Natural killer cell treated with Interleukin-12 subunit alpha and Interleukin-12 subunit beta and Interleukin-15 and Interleukin-18, amount 100 ng/mL, for 72 hours (primary cell): ENCODE measurements around the gene BICDL1. TPM values are rescaled to one million over a fixed set of nuclear protein-coding genes. Genes with fewer than 3 reads are reported as not detected.
A peak's percentile ranks its signal among the peaks of the same experiment; 100 is the strongest.
"Not testable (repeated sequence)": the region's sequence is repeated elsewhere in the genome, so short reads cannot be mapped to it uniquely, and the experiment has no call there.

ENCODE experiments used
- ATAC-seq, 2 donors: fragments of 150-1000 bp; cut with Tn5 transposase in 1 of 2; sonication (Bioruptor Pico), chemical (Tn5 transposase) in 1 of 2; 2 replicates each; pipeline ENCODE4 v1.10.0; 2021
- DNase-seq: peaks from one replicate; pipeline ENCODE4 v3.0.0; 2022; ENCODE audit warnings: low spot score
- H3K27ac Mint-ChIP-seq, 2 donors: 1 replicate in 1 of 2; 2 replicates in 1 of 2; pipeline ENCODE4 v1.8.0; 2022; ENCODE audit warnings: mixed read lengths in 2 of 2, mild to moderate bottlenecking in 1 of 2, moderate library complexity in 1 of 2
- H3K27me3 Mint-ChIP-seq, 2 donors: 1 replicate in 1 of 2; 2 replicates in 1 of 2; pipeline ENCODE4 v1.8.0; 2022; ENCODE audit warnings: mixed read lengths in 2 of 2
- H3K36me3 Mint-ChIP-seq: one replicate; pipeline ENCODE4 v1.8.0; 2022; ENCODE audit warnings: mixed read lengths
- H3K4me1 Mint-ChIP-seq, 2 donors: 1 replicate in 1 of 2; 2 replicates in 1 of 2; pipeline ENCODE4 v1.8.0; 2022; ENCODE audit warnings: low read depth in 2 of 2, mixed read lengths in 2 of 2, mild to moderate bottlenecking in 1 of 2
- H3K4me3 Mint-ChIP-seq: one replicate; pipeline ENCODE4 v1.8.0; 2022; ENCODE audit warnings: mixed read lengths
- H3K9me3 Mint-ChIP-seq: 2 replicates; pipeline ENCODE4 v1.8.0; 2022; ENCODE audit warnings: mixed read lengths
- total RNA-seq, 2 donors: library from RNA; stranded (reverse); gene quantifications; one replicate each; pipeline ENCODE4 v1.2.3, GENCODE V29; 2022

BICDL1 gene
- total RNA-seq, 2 donors from 2014 or later = 4.3 to 9.8 TPM

GRCh38 chr12:120013659-120014380 is 24.8 kb downstream of the BICDL1 start:
- Mint-ChIP-seq H3K27me3 (no peaks in the 10 kb centered on the region), H3K27ac (peak overlapping the region; percentile 71 to 72), H3K4me1 (peaks cover 32 to 34% of the 10 kb centered on the region in 2 donors), H3K36me3 (no peaks in the 10 kb centered on the region), H3K4me3 (peak overlapping the region; percentile 47), H3K9me3 (no peaks in the 10 kb centered on the region)
- ATAC-seq (peak; percentile 82), DNase-seq (peak; percentile 68)

GRCh38 chr12:120014381-120014735 is 25.3 kb downstream of the BICDL1 start:
- H3K27ac Mint-ChIP-seq = peak overlapping the region; percentile 71 to 72
- H3K36me3 Mint-ChIP-seq, ATAC-seq, H3K4me3 Mint-ChIP-seq, H3K27me3 Mint-ChIP-seq, H3K9me3 Mint-ChIP-seq, DNase-seq: not testable (repeated sequence)
- H3K4me1 Mint-ChIP-seq = peaks cover 32 to 34% of the 10 kb centered on the region in 2 donors

- H3K9me3 Mint-ChIP-seq = no peaks in the 10 kb centered on the region
- no peak for ATAC-seq
- DNase-seq = no peak
- H3K4me1 Mint-ChIP-seq = peaks cover 32 to 34% of the 10 kb centered on the region in 2 donors
- H3K27ac Mint-ChIP-seq = peak overlapping the region; percentile 56 to 72
- no peaks in the 10 kb centered on the region for H3K27me3 Mint-ChIP-seq
- peak overlapping the region; percentile 43 for H3K4me3 Mint-ChIP-seq
- H3K36me3 Mint-ChIP-seq = no peaks in the 10 kb centered on the region
Measured at GRCh38 chr12:120015313-120015712, 26.3 kb downstream of the BICDL1 start.

DNA sequence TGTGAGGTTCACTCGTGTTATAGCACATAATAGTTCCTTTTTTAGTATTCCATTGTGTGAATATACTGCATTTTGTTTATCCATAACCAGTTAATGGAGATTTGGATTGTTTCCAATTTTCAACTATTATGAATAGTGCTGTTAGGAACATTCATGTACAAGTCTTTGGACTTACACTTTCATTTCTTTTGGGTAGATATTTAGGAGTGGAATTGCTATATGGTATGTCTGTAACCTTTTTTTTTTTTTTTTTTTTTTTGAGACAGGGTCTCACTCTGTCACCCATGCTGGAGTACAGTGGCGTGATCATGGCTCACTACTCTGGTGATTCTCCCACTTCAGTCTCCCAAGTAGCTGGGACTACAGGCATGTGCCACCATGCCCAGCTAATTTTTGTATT is 27.2 kb downstream of the BICDL1 start:
- ATAC-seq, H3K36me3 Mint-ChIP-seq, H3K4me3 Mint-ChIP-seq, DNase-seq, H3K9me3 Mint-ChIP-seq, H3K27me3 Mint-ChIP-seq: not testable (repeated sequence)
- peaks cover 32 to 34% of the 10 kb centered on the region in 2 donors for H3K4me1 Mint-ChIP-seq
- peak overlapping the region in 1 of 2 donors; percentile 72 for H3K27ac Mint-ChIP-seq

DNA sequence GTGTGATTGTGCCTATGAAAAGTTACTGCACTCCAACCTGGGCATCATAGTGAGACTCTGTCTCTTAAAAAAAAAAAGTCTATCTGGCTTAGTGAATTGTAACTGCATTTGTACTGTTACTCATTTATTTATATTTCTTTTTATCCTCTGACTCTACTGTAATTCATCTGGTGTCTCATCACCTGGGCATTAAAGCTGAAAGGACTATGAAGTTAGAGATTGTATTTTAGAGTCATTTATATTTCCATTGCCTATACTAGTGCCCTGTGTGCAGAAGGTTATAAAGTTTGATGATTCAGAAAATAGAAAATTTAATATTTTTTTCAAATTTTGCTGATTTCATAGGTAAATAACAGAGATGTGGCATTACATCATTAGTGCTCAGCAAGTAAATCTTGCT is 30.2 kb downstream of the BICDL1 start:
- peaks cover 16 to 17% of the 10 kb centered on the region in 2 donors for H3K4me1 Mint-ChIP-seq
- ATAC-seq = no peak
- H3K9me3 Mint-ChIP-seq = no peaks in the 10 kb centered on the region
- no peak overlapping the region for H3K4me3 Mint-ChIP-seq
- no peak for DNase-seq
- H3K27me3 Mint-ChIP-seq = no peaks in the 10 kb centered on the region
- no peak overlapping the region for H3K27ac Mint-ChIP-seq
- peaks cover 4% of the 10 kb centered on the region for H3K36me3 Mint-ChIP-seq

DNA sequence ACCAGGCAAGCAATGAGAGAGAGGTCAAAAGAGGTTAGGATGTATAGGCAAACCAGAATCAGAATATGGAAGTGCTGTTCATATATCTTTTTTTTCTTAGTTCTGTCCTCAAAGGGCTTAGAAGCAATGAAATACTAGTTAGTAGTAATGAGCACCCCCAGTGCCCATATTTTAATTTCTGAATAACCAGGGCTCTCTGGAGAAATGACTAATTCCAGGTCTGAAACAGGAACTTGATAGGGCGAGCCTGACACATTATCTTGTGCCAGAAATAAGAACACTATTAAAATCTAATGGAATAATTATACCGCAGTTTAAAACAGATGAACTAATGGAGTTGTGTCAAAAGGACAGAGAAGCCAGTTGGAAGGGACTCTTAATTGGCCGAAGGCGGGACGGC is 30.9 kb downstream of the BICDL1 start:
- no peak overlapping the region for H3K27ac Mint-ChIP-seq
- no peak for DNase-seq
- no peak overlapping the region for H3K4me3 Mint-ChIP-seq
- no peaks in the 10 kb centered on the region for H3K27me3 Mint-ChIP-seq
- peaks cover 4% of the 10 kb centered on the region for H3K9me3 Mint-ChIP-seq
- ATAC-seq = no peak
- H3K4me1 Mint-ChIP-seq = peaks cover 11 to 14% of the 10 kb centered on the region in 2 donors
- peaks cover 4% of the 10 kb centered on the region for H3K36me3 Mint-ChIP-seq

DNA sequence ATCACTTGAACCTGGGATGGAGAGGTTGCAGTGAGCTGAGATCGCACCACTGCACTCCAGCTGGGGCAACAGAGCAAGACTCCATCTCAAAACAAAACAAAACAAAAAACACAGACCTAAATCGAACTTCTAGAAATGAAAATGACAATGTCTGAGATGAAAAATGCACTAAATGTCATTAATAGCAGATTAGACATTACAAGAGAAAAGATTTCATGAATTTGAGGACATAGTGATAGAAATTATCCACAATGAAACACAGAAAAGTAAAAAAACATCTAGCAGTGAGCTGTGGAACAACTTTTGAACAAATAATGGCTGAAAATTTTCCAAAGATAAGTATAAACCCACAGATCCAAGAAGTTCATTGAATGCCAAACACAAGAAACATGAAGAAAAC is 35.2 kb downstream of the BICDL1 start:
- H3K9me3 Mint-ChIP-seq = peaks cover 4% of the 10 kb centered on the region
- ATAC-seq (no peak), DNase-seq (no peak)
- H3K27ac Mint-ChIP-seq = no peak overlapping the region
- H3K4me1 Mint-ChIP-seq = peaks cover 0 to 2% of the 10 kb centered on the region in 2 donors
- no peak overlapping the region for H3K4me3 Mint-ChIP-seq
- H3K27me3 Mint-ChIP-seq = no peaks in the 10 kb centered on the region
- H3K36me3 Mint-ChIP-seq = peaks cover 4% of the 10 kb centered on the region

DNA sequence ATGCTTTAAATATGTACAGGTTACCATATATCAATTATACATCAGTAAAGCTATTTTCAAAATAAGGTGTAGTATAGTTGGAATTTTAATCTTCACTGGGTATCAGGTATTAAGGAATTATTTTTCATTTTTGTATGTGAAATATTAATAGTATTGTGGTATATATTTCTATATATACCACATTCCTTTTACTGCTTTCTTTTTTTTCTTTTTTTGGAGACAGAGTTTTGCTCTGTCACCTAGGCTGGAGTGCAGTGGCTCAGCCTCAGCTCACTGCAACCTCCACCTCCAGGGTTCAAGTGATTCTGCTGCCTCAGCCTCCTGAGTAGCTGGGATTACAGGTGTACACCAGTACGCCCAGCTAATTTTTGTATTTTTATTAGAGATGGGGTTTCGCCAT is 36.6 kb downstream of the BICDL1 start:
- Mint-ChIP-seq H3K27me3 (no peaks in the 10 kb centered on the region), H3K27ac (no peak overlapping the region), H3K9me3 (peaks cover 4% of the 10 kb centered on the region), H3K4me3 (no peak overlapping the region), H3K4me1 (peaks cover 0 to 2% of the 10 kb centered on the region in 2 donors), H3K36me3 (peaks cover 4% of the 10 kb centered on the region)
- ATAC-seq (no peak), DNase-seq (no peak)

GRCh38 chr12:120032242-120032641 is 43.2 kb downstream of the BICDL1 start:
- H3K27ac Mint-ChIP-seq = no peak overlapping the region
- H3K4me1 Mint-ChIP-seq = no peaks in the 10 kb centered on the region
- no peaks in the 10 kb centered on the region for H3K9me3 Mint-ChIP-seq
- no peak overlapping the region for H3K4me3 Mint-ChIP-seq
- no peaks in the 10 kb centered on the region for H3K27me3 Mint-ChIP-seq
- ATAC-seq (no peak), DNase-seq (no peak)
- no peaks in the 10 kb centered on the region for H3K36me3 Mint-ChIP-seq

- Mint-ChIP-seq H3K27ac (no peak overlapping the region), H3K36me3 (no peaks in the 10 kb centered on the region)
- ATAC-seq = no peak
Measured at GRCh38 chr12:120037851-120038250, 48.8 kb downstream of the BICDL1 start.

GRCh38 chr12:120039711-120040110 is 50.7 kb downstream of the BICDL1 start:
- no peaks in the 10 kb centered on the region for H3K4me1 Mint-ChIP-seq
- H3K4me3 Mint-ChIP-seq = no peak overlapping the region
- no peaks in the 10 kb centered on the region for H3K9me3 Mint-ChIP-seq
- H3K36me3 Mint-ChIP-seq = no peaks in the 10 kb centered on the region
- no peak for DNase-seq
- ATAC-seq = no peak
- H3K27ac Mint-ChIP-seq = no peak overlapping the region
- H3K27me3 Mint-ChIP-seq = no peaks in the 10 kb centered on the region

More at GRCh38 chr12:120037851-120038250, 48.8 kb downstream of the BICDL1 start:
- Mint-ChIP-seq H3K9me3 (no peaks in the 10 kb centered on the region), H3K4me1 (no peaks in the 10 kb centered on the region), H3K4me3 (no peak overlapping the region), H3K27me3 (no peaks in the 10 kb centered on the region)
- no peak for DNase-seq

GRCh38 chr12:120041386-120042231 is 52.6 kb downstream of the BICDL1 start:
- Mint-ChIP-seq H3K4me1 (no peaks in the 10 kb centered on the region), H3K27ac (peak overlapping the region in 1 of 2 donors; percentile 7), H3K4me3 (no peak overlapping the region), H3K36me3 (no peaks in the 10 kb centered on the region), H3K27me3 (no peaks in the 10 kb centered on the region), H3K9me3 (no peaks in the 10 kb centered on the region)
- DNase-seq (no peak), ATAC-seq (no peak)

- not testable (repeated sequence) for H3K36me3 Mint-ChIP-seq, H3K27me3 Mint-ChIP-seq, H3K9me3 Mint-ChIP-seq, ATAC-seq, H3K4me3 Mint-ChIP-seq, H3K27ac Mint-ChIP-seq, DNase-seq
- H3K4me1 Mint-ChIP-seq = peaks cover 10 to 11% of the 10 kb centered on the region in 2 donors
Measured at GRCh38 chr12:120045367-120045766, 56.3 kb downstream of the BICDL1 start.

DNA sequence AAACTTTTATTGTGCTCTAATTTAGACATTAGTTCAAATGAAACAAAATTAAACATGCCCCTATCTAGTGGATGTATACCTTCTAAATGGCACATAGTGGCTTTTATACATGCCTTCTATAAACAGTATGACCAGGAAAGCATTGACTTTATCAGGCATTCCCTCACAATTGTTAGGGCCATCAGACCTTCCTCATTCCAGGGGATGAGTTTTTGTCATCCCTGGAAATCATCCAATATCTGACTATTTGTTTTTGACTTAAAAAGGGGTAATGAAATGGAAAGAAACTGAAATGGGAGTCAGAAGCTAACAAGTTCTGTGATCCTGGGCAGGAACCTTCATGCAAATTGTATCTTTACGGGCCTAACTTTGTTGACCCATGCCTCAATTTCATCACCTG is 58.0 kb downstream of the BICDL1 start:
- H3K27ac Mint-ChIP-seq = no peak overlapping the region
- no peaks in the 10 kb centered on the region for H3K27me3 Mint-ChIP-seq
- H3K9me3 Mint-ChIP-seq = no peaks in the 10 kb centered on the region
- DNase-seq (no peak), ATAC-seq (no peak)
- H3K36me3 Mint-ChIP-seq = peaks cover 3% of the 10 kb centered on the region
- peaks cover 10 to 13% of the 10 kb centered on the region in 2 donors for H3K4me1 Mint-ChIP-seq
- H3K4me3 Mint-ChIP-seq = no peak overlapping the region
